Measurements from ENCODE around the gene PRKCD. TPM values are rescaled to one million over a fixed set of nuclear protein-coding genes. Genes with fewer than 3 reads are reported as not detected.

The PRKCD gene
- total and polyA plus RNA-seq, 9 of the 15 experiments (the other 6 are each of a cell fraction or from before 2014, with no cell fraction given) = 2.5 to 19.5 (median 6.1) TPM

DNA sequence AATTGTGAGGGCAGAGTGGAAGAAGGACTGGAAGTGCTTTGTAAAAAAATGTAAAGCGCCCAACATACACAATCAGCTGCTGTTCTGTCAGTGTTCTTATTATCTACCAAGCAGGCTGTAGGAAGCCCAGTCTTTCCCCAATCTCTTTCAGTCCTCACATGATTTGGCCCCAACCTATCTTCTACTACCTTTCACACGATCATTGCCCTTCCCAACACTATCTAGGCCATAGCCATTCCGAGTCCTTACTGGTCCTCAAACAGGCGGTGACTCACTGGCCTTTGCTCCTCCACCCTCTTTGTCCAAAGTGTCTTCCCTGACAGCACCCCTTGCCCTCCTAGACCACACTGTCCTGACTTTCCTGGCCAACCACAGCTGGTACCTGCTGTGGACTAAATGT, 29.9 kb upstream of the PRKCD start:
- no peaks in the 10 kb centered on the region for H3K36me3 ChIP-seq (ENCODE audit: control insufficient read depth, insufficient read depth, low read length)
- H3K9me3 ChIP-seq (replicated peaks; ENCODE audit: control insufficient read depth, insufficient read depth, low read depth, low read length) = no peaks in the 10 kb centered on the region
- peak overlapping the region; percentile 99 for H2AFZ ChIP-seq (ENCODE audit: low read depth, low read length)
- H3K27ac ChIP-seq (ENCODE audit: extremely low read depth, low read depth, low read length) = peak overlapping the region; percentile 84
- no peaks in the 10 kb centered on the region for H3K27me3 ChIP-seq (ENCODE audit: control insufficient read depth in 2 of 2, insufficient read depth in 2 of 2, low read length in 2 of 2)
- DNase-seq (ENCODE audit: extremely low read depth in 1 of 4, low spot score in 3 of 4) (peak in 3 of 4 experiments; percentile 25 to 74 (median 62)), FAIRE-seq (peak; percentile 84), ATAC-seq (peak; percentile 63)
- H3K9ac ChIP-seq (ENCODE audit: insufficient read depth in 1 of 2, low read depth in 2 of 2, low read length in 2 of 2) = peak overlapping the region in 1 of 2 experiments; percentile 72; a peak in 3 of 4 replicates
- 9% methylated on average over 4 of the region's 4 CpGs for WGBS (ENCODE audit: insufficient coverage, low coverage, missing lambda C conversion rate)
- H3K79me2 ChIP-seq (ENCODE audit: control insufficient read depth, insufficient read depth, low read length) = peaks cover 11% of the 10 kb centered on the region; the same call in 2 of the 3 replicates
- H3K9me1 ChIP-seq (ENCODE audit: control insufficient read depth, insufficient read depth, low read length) = no peaks in the 10 kb centered on the region
- H4K20me1 ChIP-seq (replicated peaks; ENCODE audit: control insufficient read depth, insufficient read depth, low read length) = no peaks in the 10 kb centered on the region
- CTCF ChIA-PET (ENCODE audit: low intra/inter-chr PET ratio) = no interaction called here
- no TSS peak for BruUV-seq (replicated peaks)
- intact Hi-C loops (cut with micrococcal nuclease) (loop anchor here (5.0 kb wide), 1 partner anchor 66 kb away; no protein-coding TSS in a partner anchor), in situ Hi-C loops (cut with MboI) (no loop called here)
- peaks cover 11 to 16% of the 10 kb centered on the region in 2 experiments; a peak in 3 of 5 replicates for H3K4me1 ChIP-seq (replicated peaks in 1 of 2; ENCODE audit: control insufficient read depth in 2 of 2, insufficient read depth in 2 of 2, low read length in 2 of 2)
- peak overlapping the region; percentile 87 for H3K4me2 ChIP-seq (ENCODE audit: insufficient read depth, low read length)
- POLR2A ChIA-PET = interaction anchor here (0.7 kb wide), 1 partner anchor 78 kb away, joined by 4 read pairs; no protein-coding TSS in a partner anchor
- peak overlapping the region; percentile 92 for H3K4me3 ChIP-seq
- TF ChIP-seq FOSL1 (tag; conservative IDR thresholded peaks at IDR 0.05) (peak; percentile 73), NR4A1 (CRISPR knock-in tag; IDR thresholded peaks at IDR 0.05) (no peak), NR4A1 (tag; IDR thresholded peaks at IDR 0.05) (no peak), TCF3 (CRISPR knock-in tag; IDR thresholded peaks at IDR 0.05) (peak; percentile 51), EHMT2 (IDR thresholded peaks at IDR 0.05) (0 out of 2 replicates have a peak, but pooled peaks have one; percentile 40), SRSF3 (IDR thresholded peaks at IDR 0.05; ENCODE audit: insufficient read depth, low read length) (no peak), NCOR1 (IDR thresholded peaks at IDR 0.05) (peak; percentile 46; the same call in 1 of the 2 replicates), JUND (IDR thresholded peaks at IDR 0.05; ENCODE audit: borderline replicate concordance, low read depth, low read length) (peak; percentile 74), JUND (tag; IDR thresholded peaks at IDR 0.05; ENCODE audit: borderline replicate concordance, low read depth, low read length) (peak; percentile 65; the same call in 2 of the 3 replicates), ZKSCAN3 (CRISPR knock-in tag; IDR thresholded peaks at IDR 0.05) (no peak), CBFA2T2 (conservative IDR thresholded peaks at IDR 0.05) (peak; percentile 74), NFIC (IDR thresholded peaks at IDR 0.05) (0 out of 2 replicates have a peak, but pooled peaks have one; percentile 17), NR2C2 (CRISPR knock-in tag; IDR thresholded peaks at IDR 0.05) (no peak), NR2C2 (tag; IDR thresholded peaks at IDR 0.05) (peak; percentile 32; the same call in 1 of the 2 replicates), ZNF134 (CRISPR knock-in tag; conservative IDR thresholded peaks at IDR 0.05) (no peak), ZNF589 (CRISPR knock-in tag; IDR thresholded peaks at IDR 0.05; ENCODE audit: low read depth) (0 out of 2 replicates have a peak, but pooled peaks have one; percentile 68), TOE1 (IDR thresholded peaks at IDR 0.05; ENCODE audit: borderline replicate concordance) (no peak), TOE1 (CRISPR knock-in tag; IDR thresholded peaks at IDR 0.05; ENCODE audit: borderline replicate concordance, low read depth) (no peak), DACH1 (IDR thresholded peaks at IDR 0.05; ENCODE audit: partially characterized antibody) (peak; percentile 46)
- TF ChIP-seq, protein P1, sequence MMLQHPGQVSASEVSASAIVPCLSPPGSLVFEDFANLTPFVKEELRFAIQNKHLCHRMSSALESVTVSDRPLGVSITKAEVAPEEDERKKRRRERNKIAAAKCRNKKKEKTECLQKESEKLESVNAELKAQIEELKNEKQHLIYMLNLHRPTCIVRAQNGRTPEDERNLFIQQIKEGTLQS (IDR thresholded peaks at IDR 0.05) = peak; percentile 72
- TF ChIP-seq, protein P1 (CRISPR knock-in tag; conservative IDR thresholded peaks at IDR 0.05) = no peak
- TF ChIP-seq, protein P2, sequence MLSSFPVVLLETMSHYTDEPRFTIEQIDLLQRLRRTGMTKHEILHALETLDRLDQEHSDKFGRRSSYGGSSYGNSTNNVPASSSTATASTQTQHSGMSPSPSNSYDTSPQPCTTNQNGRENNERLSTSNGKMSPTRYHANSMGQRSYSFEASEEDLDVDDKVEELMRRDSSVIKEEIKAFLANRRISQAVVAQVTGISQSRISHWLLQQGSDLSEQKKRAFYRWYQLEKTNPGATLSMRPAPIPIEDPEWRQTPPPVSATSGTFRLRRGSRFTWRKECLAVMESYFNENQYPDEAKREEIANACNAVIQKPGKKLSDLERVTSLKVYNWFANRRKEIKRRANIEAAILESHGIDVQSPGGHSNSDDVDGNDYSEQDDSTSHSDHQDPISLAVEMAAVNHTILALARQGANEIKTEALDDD (IDR thresholded peaks at IDR 0.05) = 0 out of 2 replicates have a peak, but pooled peaks have one; percentile 17
- TF ChIP-seq, protein P3, sequence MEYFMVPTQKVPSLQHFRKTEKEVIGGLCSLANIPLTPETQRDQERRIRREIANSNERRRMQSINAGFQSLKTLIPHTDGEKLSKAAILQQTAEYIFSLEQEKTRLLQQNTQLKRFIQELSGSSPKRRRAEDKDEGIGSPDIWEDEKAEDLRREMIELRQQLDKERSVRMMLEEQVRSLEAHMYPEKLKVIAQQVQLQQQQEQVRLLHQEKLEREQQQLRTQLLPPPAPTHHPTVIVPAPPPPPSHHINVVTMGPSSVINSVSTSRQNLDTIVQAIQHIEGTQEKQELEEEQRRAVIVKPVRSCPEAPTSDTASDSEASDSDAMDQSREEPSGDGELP (CRISPR knock-in tag; IDR thresholded peaks at IDR 0.05; ENCODE audit: borderline replicate concordance) = 0 out of 2 replicates have a peak, but pooled peaks have one; percentile 21
